Activated CD8-positive, alpha-beta memory T cell treated with anti-CD3 and anti-CD28 coated beads, Interleukin-2, amount 50 U/mL, for 1 hour (primary cell): ENCODE data around the gene PPAN.

Experiments used
- DNase-seq: peaks from one replicate; pipeline ENCODE4 v3.0.0-alpha.2; 2020; ENCODE audit errors: extremely low read depth

Gene PPAN

GRCh38 chr19:10113592-10113963 is 7.4 kb downstream of the PPAN start:
- no peak for DNase-seq

- DNase-seq = no peak
Measured at GRCh38 chr19:10113964-10114650, 7.9 kb downstream of the PPAN start.

GRCh38 chr19:10114651-10115391 is 8.7 kb downstream of the PPAN start:
- no peak for DNase-seq

GRCh38 chr19:10115392-10116084 is 9.4 kb downstream of the PPAN start:
- DNase-seq = no peak

GRCh38 chr19:10116085-10116865 is 10.1 kb downstream of the PPAN start:
- DNase-seq = no peak

GRCh38 chr19:10116866-10117616 is 10.9 kb downstream of the PPAN start:
- no peak for DNase-seq

- no peak for DNase-seq
Measured at GRCh38 chr19:10118960-10119359, 12.8 kb downstream of the PPAN start.

- DNase-seq = no peak
Measured at GRCh38 chr19:10120538-10121189, 14.5 kb downstream of the PPAN start.

- no peak for DNase-seq
Measured at GRCh38 chr19:10122045-10122444, 15.9 kb downstream of the PPAN start.

- DNase-seq = no peak
Measured at GRCh38 chr19:10124429-10124828, 18.3 kb downstream of the PPAN start.

- no peak for DNase-seq
Measured at GRCh38 chr19:10126213-10126639, 20.1 kb downstream of the PPAN start.

- no peak for DNase-seq
Measured at GRCh38 chr19:10132905-10133304, 26.7 kb downstream of the PPAN start.

- DNase-seq = no peak
Measured at GRCh38 chr19:10133596-10133995, 27.4 kb downstream of the PPAN start.

GRCh38 chr19:10134040-10134439 is 27.9 kb downstream of the PPAN start:
- no peak for DNase-seq

GRCh38 chr19:10135551-10136334 is 29.6 kb downstream of the PPAN start:
- DNase-seq = no peak

- no peak for DNase-seq
Measured at GRCh38 chr19:10136936-10137335, 30.8 kb downstream of the PPAN start.

- DNase-seq = no peak
Measured at GRCh38 chr19:10137751-10138682, 31.9 kb downstream of the PPAN start.

- no peak for DNase-seq
Measured at GRCh38 chr19:10138879-10139795, 33.0 kb downstream of the PPAN start.
